ENCODE data around the gene HIKESHI.
"Not testable (repeated sequence)": the region's sequence is repeated elsewhere in the genome, so short reads cannot be mapped to it uniquely, and the experiment has no call there.

HIKESHI gene

DNA sequence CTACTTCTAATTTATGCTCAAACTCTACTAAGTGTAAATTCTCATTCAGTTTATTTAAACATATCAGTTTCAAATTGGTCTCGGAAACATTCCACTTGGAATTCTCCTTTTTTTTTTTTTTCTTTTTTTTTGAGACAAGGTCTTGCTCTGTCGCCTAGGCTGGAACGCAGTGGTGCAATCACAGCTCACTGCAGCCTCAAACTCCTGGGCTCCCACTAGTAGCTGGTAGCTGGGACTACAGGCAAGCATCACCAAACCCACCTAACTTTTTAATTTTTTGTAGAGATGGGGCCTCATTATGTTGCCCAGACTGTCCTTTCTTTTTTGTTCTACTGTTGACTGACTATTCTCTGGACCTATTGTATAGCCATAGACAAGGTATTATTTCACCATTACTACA, 39.3 kb downstream of the HIKESHI start:
- no peak overlapping the region for H3K4me3 Mint-ChIP-seq
- H3K9me3 Mint-ChIP-seq: peaks cover 7% of the 10 kb centered on the region
- TF ChIP-seq CTCF (IDR thresholded peaks at IDR 0.05; ENCODE audit: unreplicated experiment in 3 of 3): no peak
- H3K27me3 Mint-ChIP-seq (ENCODE audit: low read depth): no peaks in the 10 kb centered on the region
- no peak overlapping the region for H3K27ac Mint-ChIP-seq
- no peaks in the 10 kb centered on the region for H3K4me1 Mint-ChIP-seq
- H3K36me3 Mint-ChIP-seq (ENCODE audit: low read depth): peaks cover 53% of the 10 kb centered on the region

DNA sequence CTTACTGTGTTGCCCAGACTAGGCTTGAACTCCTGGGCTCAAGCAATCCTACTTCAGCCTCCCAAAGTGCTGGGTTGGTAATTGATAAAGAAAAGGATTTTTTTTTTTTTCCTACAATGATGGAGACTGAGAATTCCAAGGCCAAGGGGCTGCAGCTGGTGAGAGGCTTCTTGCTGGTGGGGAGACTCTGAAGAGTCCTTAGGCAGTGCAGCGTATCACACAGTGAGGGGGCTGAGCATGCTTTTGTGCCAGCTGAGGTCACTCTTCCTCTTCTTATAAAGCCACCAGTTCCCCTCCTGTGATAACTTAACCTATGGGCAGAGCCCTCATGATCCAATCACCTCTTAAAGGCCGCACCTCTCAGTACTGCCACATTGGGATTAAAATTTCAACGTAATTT, 44.5 kb downstream of the HIKESHI start:
- peaks cover 21% of the 10 kb centered on the region for H3K36me3 Mint-ChIP-seq (ENCODE audit: low read depth)
- no peaks in the 10 kb centered on the region for H3K27me3 Mint-ChIP-seq (ENCODE audit: low read depth)
- H3K4me3 Mint-ChIP-seq: no peak overlapping the region
- no peak overlapping the region for H3K27ac Mint-ChIP-seq
- H3K4me1 Mint-ChIP-seq: no peaks in the 10 kb centered on the region
- TF ChIP-seq CTCF (IDR thresholded peaks at IDR 0.05; ENCODE audit: unreplicated experiment in 3 of 3): no peak
- H3K9me3 Mint-ChIP-seq: no peaks in the 10 kb centered on the region

- Mint-ChIP-seq H3K27me3 (ENCODE audit: low read depth) (no peaks in the 10 kb centered on the region), H3K9me3 (no peaks in the 10 kb centered on the region), H3K27ac (peak overlapping the region in 1 of 3 experiments; percentile 41), H3K4me1 (peaks cover 6% of the 10 kb centered on the region), H3K4me3 (no peak overlapping the region), H3K36me3 (ENCODE audit: low read depth) (no peaks in the 10 kb centered on the region)
- TF ChIP-seq CTCF (IDR thresholded peaks at IDR 0.05; ENCODE audit: unreplicated experiment in 3 of 3): no peak
These were observed 53.2 kb downstream of the HIKESHI start for GRCh38 chr11:86355256-86355655.

GRCh38 chr11:86357412-86357811, 55.4 kb downstream of the HIKESHI start:
- H3K4me3 Mint-ChIP-seq; H3K36me3 Mint-ChIP-seq (ENCODE audit: low read depth); H3K27ac Mint-ChIP-seq; H3K9me3 Mint-ChIP-seq; H3K27me3 Mint-ChIP-seq (ENCODE audit: low read depth): not testable (repeated sequence)
- peaks cover 11% of the 10 kb centered on the region for H3K4me1 Mint-ChIP-seq

- Mint-ChIP-seq H3K36me3 (ENCODE audit: low read depth) (peaks cover under 1% of the 10 kb centered on the region), H3K9me3 (peaks cover 5% of the 10 kb centered on the region), H3K4me1 (peaks cover 11% of the 10 kb centered on the region), H3K27me3 (ENCODE audit: low read depth) (no peaks in the 10 kb centered on the region), H3K27ac (no peak overlapping the region), H3K4me3 (no peak overlapping the region)
- TF ChIP-seq CTCF (IDR thresholded peaks at IDR 0.05; ENCODE audit: unreplicated experiment in 3 of 3): no peak
These were observed 56.7 kb downstream of the HIKESHI start for GRCh38 chr11:86358720-86359119.

GRCh38 chr11:86360775-86361395, 58.8 kb downstream of the HIKESHI start:
- no peak overlapping the region for H3K4me3 Mint-ChIP-seq
- TF ChIP-seq CTCF (IDR thresholded peaks at IDR 0.05; ENCODE audit: unreplicated experiment in 3 of 3): peak; percentile 19 to 46 (median 34)
- peaks cover 10% of the 10 kb centered on the region for H3K9me3 Mint-ChIP-seq
- peaks cover 5% of the 10 kb centered on the region for H3K36me3 Mint-ChIP-seq (ENCODE audit: low read depth)
- H3K27ac Mint-ChIP-seq: peak overlapping the region in 1 of 3 experiments; percentile 3
- H3K27me3 Mint-ChIP-seq (ENCODE audit: low read depth): no peaks in the 10 kb centered on the region
- H3K4me1 Mint-ChIP-seq: peaks cover 11% of the 10 kb centered on the region

All from nephron (organoid).